SK-N-MC (cell line): Measurements from ENCODE around the gene SEC61A1.

Experiments
- DNase-seq: peaks from one replicate; pipeline ENCODE4 v3.0.0-alpha.2; 2011; ENCODE audit warnings: low read depth, low spot score
- H3K27ac ChIP-seq: fragments of 200-600 bp; sonication (generic); 2 replicates; pipeline ENCODE4 v1.5.1; 2016; ENCODE audit warnings: mixed run types
- H3K36me3 ChIP-seq: fragments of 200-600 bp; sonication (generic); 2 replicates; pipeline ENCODE4 v1.6.1; 2017; ENCODE audit warnings: antibody characterized with exemption, low read length, mixed read lengths; ENCODE audit not compliant: insufficient read depth
- H3K4me3 ChIP-seq: fragments of 200-600 bp; sonication (generic); 2 replicates; pipeline ENCODE4 v1.5.1; 2016
- H3K9ac ChIP-seq: fragments of 200-600 bp; sonication (generic); 2 replicates; pipeline ENCODE4 v1.8.0; 2017; ENCODE audit warnings: mixed run types, mixed read lengths; ENCODE audit not compliant: insufficient read length
- H3K9me3 ChIP-seq: fragments of 200-600 bp; sonication (generic); 2 replicates; pipeline ENCODE4 v1.6.1; 2017; ENCODE audit warnings: low read depth, mild to moderate bottlenecking, antibody characterized with exemption, low read length, moderate library complexity, mixed read lengths
- EZH2 ChIP-seq: fragments of 200-600 bp; sonication (generic); IDR thresholded peaks from one replicate; pipeline ENCODE4 v1.6.1; 2017; ENCODE audit warnings: antibody characterized with exemption
- FOXP2 ChIP-seq: optimal IDR thresholded peaks from 2 replicates; pipeline ENCODE3; 2011; ENCODE audit warnings: mild to moderate bottlenecking, moderate library complexity; ENCODE audit not compliant: insufficient read depth; ENCODE audit errors: extremely low read length, control extremely low read depth
- POLR2AphosphoS5 ChIP-seq: IDR thresholded peaks from 2 replicates; pipeline ENCODE4 v1.6.1; 2012; ENCODE audit warnings: mild to moderate bottlenecking, low read depth, low read length, borderline replicate concordance

Gene SEC61A1

GRCh38 chr3:128051459-128051836 lies 789 bp upstream of the SEC61A1 start:
- H3K9ac ChIP-seq = peak overlapping the region; percentile 83
- H3K4me3 ChIP-seq = peak overlapping the region; percentile 98
- no peaks in the 10 kb centered on the region for H3K9me3 ChIP-seq
- no peak overlapping the region for H3K27ac ChIP-seq
- no peak for TF ChIP-seq FOXP2
- no peak for TF ChIP-seq EZH2
- no peak for TF ChIP-seq POLR2AphosphoS5
- peaks cover 37% of the 10 kb centered on the region for H3K36me3 ChIP-seq
- DNase-seq = no peak

GRCh38 chr3:128052595-128053351 lies 536 bp downstream of the SEC61A1 start:
- Histone ChIP-seq H3K4me3 (peak overlapping the region; percentile 98), H3K36me3 (peaks cover 47% of the 10 kb centered on the region), H3K27ac (peak overlapping the region; percentile 61), H3K9ac (peak overlapping the region; percentile 99), H3K9me3 (no peaks in the 10 kb centered on the region)
- DNase-seq = no peak
- no peak for TF ChIP-seq FOXP2
- no peak for TF ChIP-seq POLR2AphosphoS5
- no peak for TF ChIP-seq EZH2

DNA sequence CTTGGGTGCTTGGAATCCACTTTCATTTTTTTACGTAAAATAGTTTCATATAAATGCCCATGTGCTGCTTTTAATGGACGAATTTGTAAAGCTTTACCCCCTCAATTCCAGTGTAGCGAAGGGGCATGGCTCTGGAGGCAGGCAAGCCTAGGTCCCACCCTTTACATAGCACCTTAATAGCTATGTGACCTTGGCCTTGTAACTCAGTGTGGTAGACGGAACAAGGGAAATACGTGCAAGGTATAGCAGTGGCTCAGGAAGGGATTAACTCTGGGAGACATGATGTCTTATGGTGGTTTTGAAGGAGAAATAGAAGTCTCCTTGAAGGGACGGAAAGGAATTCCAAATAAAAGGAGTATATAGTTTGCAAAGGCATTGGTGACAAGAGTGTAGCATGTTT lies 1.4 kb downstream of the SEC61A1 start:
- peaks cover 56% of the 10 kb centered on the region for H3K36me3 ChIP-seq
- no peak overlapping the region for H3K27ac ChIP-seq
- H3K9me3 ChIP-seq = no peaks in the 10 kb centered on the region
- H3K9ac ChIP-seq = peak overlapping the region; percentile 99
- TF ChIP-seq FOXP2 = no peak
- no peak for TF ChIP-seq POLR2AphosphoS5
- no peak for TF ChIP-seq EZH2
- peak overlapping the region; percentile 98 for H3K4me3 ChIP-seq
- DNase-seq = no peak

DNA sequence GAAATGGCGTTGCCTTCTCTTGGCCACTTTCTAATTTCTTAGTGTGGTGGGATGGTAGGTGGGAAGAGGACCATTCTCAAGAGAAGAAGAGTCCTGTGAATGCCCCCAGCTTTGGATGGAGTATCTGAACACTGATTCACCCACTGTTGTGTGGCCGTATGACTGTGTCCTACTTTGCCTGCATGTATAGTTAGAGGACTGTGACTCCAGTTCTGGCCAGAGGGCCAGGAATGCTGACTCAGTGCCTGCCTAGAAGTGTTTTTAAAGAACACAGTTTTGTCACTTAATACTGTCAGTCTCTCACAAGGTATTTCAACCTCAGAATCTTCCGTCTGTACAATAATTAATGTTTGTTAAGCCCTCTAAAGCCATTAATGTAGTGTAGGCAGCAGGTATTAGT lies 2.1 kb downstream of the SEC61A1 start:
- no peak for DNase-seq
- Histone ChIP-seq H3K36me3 (peaks cover 62% of the 10 kb centered on the region), H3K4me3 (peak overlapping the region; percentile 8; the same call in 1 of the 2 replicates), H3K9me3 (no peaks in the 10 kb centered on the region), H3K9ac (peak overlapping the region; percentile 99), H3K27ac (no peak overlapping the region)
- TF ChIP-seq POLR2AphosphoS5 (0 out of 2 replicates have a peak, but pooled peaks have one; percentile 4), FOXP2 (no peak), EZH2 (no peak)

DNA sequence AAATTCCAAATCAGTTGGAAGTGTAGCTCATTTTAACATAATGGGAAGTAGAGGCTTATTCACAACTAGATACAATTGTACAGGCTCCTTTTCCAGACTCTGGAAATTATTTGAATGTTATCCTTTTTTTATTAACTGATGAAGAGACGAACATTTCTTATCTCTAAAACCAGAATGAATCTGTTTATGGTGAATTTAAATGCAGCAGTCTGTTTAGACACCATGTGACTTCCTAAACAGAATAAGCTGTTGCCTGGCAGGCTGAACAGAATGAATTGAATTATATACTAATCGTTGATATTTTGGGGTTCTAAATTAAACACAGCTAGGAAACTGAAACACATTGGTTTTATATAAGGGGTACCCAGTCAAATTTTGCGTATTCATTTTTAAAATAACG lies 4.0 kb downstream of the SEC61A1 start:
- Histone ChIP-seq H3K4me3 (no peak overlapping the region), H3K36me3 (peaks cover 81% of the 10 kb centered on the region), H3K9me3 (no peaks in the 10 kb centered on the region), H3K27ac (no peak overlapping the region; the same call in 1 of the 2 replicates), H3K9ac (peak overlapping the region; percentile 31)
- TF ChIP-seq FOXP2 = no peak
- TF ChIP-seq POLR2AphosphoS5 = no peak
- no peak for TF ChIP-seq EZH2
- DNase-seq = no peak

- H3K36me3 ChIP-seq = peaks cover 96% of the 10 kb centered on the region
- H3K27ac ChIP-seq = no peak overlapping the region
- no peak for DNase-seq
- TF ChIP-seq FOXP2 (no peak), POLR2AphosphoS5 (no peak), EZH2 (no peak)
- H3K9ac ChIP-seq = no peak overlapping the region
- no peaks in the 10 kb centered on the region for H3K9me3 ChIP-seq
- no peak overlapping the region for H3K4me3 ChIP-seq
Observed at GRCh38 chr3:128060473-128061381, 8.5 kb downstream of the SEC61A1 start.

DNA sequence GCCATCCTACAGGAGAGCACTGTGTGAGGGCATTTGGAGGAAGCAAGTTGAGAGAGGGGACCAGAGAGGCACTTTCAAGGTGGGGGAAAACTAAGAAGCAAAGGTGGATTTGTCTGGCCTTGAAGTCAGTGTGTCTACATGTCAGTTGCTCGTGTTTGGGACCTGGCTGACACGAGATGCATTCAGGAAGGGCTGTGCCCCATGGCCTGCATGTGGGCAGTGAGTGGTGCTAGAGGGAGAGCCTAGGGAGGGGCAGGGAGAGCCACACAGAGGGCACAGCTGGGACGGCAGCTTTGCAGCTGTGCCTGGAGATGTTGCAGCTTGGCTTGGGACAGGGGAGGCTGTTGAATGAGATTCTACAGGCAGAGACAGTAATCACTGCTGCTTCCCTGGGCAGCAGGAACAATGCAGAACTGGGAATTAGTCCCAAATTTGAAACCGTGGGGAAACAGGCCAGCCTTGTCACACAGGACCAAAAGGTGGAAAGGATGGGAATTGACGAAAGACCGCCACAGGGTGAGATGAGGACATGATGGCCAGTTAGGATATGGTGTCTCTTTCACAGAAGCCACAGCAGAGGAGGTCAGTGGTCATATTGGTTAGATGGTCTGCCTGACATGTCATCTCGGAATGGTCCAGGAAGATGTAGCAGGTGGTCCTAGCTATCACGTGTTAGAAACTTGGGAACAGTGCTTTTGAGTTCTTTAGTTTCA lies 10.0 kb downstream of the SEC61A1 start:
- TF ChIP-seq POLR2AphosphoS5 = no peak
- TF ChIP-seq FOXP2 = no peak
- TF ChIP-seq EZH2 = no peak
- H3K9ac ChIP-seq = no peak overlapping the region
- H3K27ac ChIP-seq = no peak overlapping the region
- no peak for DNase-seq
- no peaks in the 10 kb centered on the region for H3K9me3 ChIP-seq
- H3K4me3 ChIP-seq = no peak overlapping the region
- H3K36me3 ChIP-seq = peaks cover 98% of the 10 kb centered on the region

- Histone ChIP-seq H3K9me3 (no peaks in the 10 kb centered on the region), H3K27ac (no peak overlapping the region), H3K9ac (no peak overlapping the region), H3K36me3 (peaks cover 99% of the 10 kb centered on the region), H3K4me3 (no peak overlapping the region)
- no peak for DNase-seq
- TF ChIP-seq EZH2 = no peak
- TF ChIP-seq POLR2AphosphoS5 = no peak
- TF ChIP-seq FOXP2 = no peak
Observed at GRCh38 chr3:128063865-128064264, 11.6 kb downstream of the SEC61A1 start.
